Stimulated activated CD4-positive, alpha-beta T cell treated with anti-CD3 and anti-CD28 coated beads, Interleukin-2, amount 100 ng/mL, for 24 hours (primary cell): ENCODE results near the gene TMEM150B.
A peak's percentile ranks its signal among the peaks of the same experiment; 100 is the strongest.

ENCODE experiments used
- DNase-seq, 2 donors: peaks; one replicate each; pipeline ENCODE4 v3.0.0-alpha.2; 2020

The TMEM150B gene

DNA sequence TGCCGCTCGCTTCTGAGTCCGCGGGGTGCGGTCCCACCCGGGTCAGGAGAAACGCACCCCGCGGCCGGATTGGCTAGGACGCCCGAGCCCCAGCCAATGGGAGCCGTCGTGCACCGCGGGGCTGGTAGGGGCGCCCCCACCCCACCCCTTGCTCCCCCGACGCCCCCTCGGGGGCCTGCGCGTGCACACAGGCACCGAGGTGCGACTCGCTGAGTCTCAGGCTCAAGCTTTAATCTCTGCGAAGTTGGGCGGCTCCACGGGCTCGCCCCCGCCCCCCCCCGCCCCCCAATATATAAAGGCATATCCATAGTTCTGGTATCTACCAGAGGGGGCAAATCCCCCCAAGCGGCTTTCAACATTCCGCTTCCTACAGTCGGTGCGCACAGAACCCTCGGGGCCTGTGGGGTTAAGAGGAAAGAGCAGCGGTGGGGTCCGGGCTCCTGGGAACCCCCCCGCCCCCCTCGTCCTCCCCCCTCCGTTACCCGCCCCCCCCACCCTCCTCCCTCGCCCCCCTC is 29.6 kb upstream of the TMEM150B start, which contains the start of gene COX6B2:
COX6B2 (minus strand) TSS at position 22 of the 515 bp plus-strand sequence. CDS start 198 bp downstream, outside the sequence.
- no peak for DNase-seq

DNA sequence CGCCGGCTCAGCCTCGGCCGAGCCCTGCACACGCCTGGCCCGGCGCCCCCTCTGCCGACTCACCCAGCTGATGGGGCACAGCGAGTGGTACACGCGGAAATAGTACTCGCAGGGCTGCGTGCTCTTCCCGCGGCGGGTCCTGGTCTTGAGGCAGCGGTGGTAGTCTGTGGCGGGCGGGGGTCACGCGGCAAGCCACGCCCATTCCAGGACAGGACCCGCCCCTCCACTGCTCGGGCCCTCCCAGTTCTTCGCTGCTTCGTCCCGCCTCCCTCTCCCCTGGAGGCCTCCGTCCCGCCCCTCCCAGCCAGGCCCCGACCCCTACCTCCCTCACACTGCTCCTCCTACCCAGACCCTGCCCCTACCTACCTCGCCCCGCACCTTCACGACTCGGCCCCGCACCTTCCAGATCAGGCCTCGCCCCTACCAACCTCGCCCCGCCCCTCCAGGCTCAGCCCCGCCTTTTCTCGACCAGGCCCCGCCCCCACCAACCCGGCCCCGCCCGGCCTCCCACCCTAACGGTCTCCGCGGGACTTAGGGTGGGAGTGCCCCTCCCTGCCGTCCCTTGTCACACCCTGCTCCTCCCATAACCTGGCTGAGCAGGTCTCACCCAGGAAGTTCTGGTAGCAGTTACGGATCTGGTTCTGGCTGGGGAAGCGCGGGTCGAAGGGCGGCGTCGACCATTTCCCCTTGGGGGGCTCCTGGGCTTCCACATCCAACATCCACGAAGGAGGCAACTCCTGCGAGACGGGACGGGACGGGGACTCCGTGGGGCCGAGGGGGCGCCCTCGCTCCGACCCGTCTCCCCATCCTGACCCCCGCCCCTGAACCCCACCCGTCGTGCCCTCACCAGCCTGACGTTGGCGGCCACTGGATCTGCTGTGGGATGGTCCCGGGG is 28.9 kb upstream of the TMEM150B start:
- peak; percentile 65 to 74 for DNase-seq

DNA sequence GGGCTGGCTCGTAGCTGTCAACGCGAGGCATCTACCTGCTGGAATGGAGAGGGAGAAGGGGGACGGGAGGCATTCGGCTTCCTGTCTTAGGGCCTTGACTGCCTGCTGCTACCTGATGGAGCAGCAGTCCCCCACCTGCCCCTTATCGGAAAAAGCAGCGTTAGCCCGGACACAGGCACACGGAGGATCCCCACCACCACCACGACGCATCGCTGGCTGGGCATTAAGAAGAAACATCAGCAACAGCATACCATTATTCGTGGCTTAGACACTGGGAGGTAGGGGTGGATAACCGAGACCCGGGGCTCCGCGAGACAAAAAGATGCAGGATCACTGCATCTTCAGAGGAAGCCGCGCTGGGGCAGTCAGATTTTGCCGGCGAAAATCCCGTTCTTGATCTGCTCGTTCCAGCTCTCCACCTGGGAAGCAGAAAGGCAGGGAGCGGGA is 28.2 kb upstream of the TMEM150B start:
- DNase-seq: no peak

DNA sequence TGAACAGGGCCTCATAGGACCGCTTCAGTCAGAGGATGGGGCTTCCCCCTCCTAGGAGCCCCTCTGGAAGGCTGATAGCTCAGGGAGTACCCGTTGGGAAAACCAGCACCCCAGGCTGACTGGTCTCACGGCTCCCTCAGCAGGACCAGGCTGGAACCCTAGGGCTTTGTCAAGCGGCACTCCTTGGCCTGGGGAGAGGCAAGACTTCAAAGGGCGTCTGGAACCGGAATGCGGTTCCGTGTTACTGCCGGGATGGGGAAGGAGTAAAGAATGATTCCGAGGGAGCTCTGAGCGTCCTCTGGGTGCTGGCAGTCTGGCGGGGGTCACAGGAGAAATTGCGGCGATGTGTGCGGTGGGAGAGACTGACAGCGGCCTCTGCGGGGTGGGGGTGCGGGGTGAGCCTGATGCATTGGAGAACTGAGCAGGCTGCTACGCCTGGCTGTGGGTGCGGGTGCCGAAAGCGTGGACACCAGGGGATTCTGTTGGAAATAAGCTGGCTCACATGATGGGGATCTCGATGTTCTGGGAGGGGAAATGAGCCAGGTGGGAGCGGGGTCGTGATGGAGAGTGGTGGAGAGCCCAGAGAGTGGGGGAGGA is 27.5 kb upstream of the TMEM150B start:
- DNase-seq: no peak

DNA sequence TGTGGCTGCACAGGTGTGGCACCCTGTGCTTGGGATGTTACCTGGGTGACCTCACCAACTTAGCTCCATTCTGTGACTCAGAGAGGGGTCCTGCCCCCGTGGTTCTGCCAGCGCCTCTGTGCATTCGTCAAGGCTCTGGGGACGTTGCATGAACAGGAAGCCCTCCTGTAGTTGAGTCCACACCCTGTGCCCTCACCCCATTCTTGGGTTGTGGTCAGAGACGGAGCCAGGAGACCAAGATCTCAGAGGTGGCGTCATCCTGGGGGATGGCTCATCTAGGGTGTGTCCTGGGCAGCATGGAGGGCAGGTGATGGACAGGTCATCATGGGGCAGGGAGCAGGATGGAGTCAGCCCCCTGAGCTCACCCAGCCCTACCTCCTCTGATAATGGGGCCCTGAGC is 26.9 kb upstream of the TMEM150B start:
- no peak for DNase-seq

DNA sequence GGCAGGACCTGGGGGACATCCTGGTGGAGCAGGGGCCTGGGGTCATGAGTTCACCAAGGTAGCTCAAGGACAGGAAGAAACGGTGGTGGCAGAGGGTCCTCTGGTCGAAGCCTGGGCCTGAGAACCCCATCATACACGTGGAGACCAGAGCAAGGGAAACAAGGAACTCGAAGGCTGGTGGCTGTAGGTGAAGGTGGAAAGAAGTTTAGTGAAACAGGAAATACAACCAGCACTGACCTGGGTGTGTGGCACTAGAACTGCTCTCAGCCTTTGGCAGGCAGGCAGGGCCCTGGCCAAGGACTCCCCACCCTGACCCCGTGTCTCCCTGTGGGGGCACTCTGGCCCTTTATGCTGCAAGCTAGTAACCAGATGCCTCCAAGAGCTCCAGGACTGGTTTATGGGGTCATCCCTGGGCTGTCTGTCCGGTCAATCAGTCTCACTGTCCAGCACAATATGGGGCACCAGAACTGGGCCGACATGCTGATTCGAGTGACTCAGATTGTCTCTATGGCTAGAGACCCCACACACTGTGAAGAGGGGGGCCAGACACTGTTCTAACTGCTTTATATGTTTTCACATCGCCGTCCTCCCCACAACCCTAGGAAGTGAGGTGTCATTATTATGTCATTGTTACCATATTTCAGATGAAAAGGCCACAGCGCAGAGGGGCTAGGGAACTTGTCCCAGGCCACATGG is 25.6 kb upstream of the TMEM150B start:
- no peak for DNase-seq

DNA sequence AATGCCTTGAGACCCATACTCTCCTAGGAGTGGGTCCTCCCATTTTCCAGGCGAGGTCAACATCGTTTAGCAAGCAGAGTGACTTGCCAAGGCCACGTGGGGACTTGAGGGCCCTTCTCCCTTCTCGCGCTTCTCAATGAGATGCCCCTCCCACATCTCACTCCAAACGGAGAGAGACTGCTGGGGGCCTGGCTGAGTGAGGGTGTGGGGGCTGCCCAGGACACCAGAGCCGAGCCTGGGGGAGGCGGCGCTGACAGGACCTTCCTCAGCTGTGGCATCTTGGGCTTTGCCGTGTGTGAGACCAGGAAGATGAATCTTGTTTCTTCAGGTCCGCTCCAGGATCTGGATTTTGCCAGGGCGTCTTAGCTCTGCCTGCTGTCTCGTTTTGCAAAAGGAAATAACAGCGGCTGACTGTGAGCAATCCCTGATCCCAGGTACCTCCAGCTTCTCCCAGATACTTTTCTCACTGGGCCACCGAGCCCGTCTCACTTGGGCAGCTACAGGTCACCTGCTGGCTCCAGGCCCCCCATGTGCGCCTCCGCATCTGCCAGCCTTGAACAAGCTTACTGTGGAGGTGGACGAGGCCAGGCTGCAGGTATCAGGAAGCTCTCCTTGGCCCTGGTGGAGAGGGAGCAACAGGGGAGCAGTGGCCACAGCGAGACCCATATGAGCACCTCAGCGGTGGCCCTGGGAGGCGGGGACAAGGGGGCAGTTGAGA is 23.3 kb upstream of the TMEM150B start:
- no peak for DNase-seq

DNA sequence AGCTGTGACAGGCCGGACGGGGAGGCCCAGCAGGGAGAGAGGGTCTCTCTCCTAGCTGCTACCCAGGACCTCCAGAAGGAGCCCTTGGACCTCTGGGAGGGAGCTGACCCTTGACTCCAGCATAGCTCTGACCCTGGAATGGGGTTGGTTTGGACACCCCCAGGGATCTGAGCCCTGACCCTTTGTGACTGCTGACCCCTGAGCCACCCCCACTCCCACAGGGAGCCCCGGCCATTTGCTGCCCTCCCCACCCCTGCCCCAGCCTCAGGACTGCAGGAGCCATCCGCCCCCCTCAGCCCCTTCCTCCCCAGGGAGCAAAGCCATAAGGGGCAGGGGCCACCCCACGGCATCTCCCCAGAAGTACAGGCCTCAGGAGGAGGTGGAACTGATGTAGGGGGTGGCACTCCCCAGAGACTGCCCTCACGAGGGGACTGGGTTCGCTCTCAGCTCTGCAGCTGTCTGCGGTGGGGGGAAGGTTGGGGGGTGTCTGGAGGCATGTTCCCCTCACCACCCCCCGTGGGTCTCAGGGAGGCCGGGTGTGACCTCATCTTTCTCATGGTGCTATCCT is 22.4 kb upstream of the TMEM150B start:
- no peak for DNase-seq

DNA sequence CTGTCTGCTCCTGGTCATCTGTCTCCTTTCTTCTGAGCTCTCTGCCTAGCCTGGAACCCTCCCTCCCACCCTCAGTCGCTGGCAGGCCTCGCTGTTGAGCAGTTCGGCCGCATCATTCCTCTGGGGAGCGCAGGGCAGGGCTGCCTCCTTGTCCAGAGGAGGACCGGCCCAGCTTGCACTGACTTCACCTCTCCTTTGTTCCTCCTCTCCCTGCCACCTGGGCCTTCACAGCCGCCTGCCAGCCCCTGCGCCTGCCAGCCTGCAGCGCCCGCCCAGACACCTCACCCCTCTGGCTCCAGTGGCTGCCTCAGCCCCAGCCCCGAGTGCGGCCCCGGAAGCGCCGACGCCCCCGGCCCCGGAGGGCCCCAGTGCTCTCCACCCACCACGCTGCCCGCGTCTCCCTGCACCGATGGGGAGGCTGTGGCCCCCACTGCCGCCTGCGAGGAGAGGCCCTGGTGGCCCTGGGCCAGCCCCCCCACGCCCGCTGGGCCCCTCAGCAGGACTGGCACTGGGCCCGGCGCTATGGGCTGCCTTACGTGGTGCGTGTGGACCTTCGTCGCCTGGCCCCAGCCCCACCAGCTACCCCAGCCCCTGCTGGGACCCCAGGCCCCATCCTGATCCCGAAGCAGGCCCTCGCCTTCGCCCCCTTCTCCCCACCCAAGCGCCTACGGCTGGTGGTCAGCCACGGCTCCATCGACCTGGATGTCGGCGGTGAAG is 21.7 kb upstream of the TMEM150B start:
- no peak for DNase-seq

DNA sequence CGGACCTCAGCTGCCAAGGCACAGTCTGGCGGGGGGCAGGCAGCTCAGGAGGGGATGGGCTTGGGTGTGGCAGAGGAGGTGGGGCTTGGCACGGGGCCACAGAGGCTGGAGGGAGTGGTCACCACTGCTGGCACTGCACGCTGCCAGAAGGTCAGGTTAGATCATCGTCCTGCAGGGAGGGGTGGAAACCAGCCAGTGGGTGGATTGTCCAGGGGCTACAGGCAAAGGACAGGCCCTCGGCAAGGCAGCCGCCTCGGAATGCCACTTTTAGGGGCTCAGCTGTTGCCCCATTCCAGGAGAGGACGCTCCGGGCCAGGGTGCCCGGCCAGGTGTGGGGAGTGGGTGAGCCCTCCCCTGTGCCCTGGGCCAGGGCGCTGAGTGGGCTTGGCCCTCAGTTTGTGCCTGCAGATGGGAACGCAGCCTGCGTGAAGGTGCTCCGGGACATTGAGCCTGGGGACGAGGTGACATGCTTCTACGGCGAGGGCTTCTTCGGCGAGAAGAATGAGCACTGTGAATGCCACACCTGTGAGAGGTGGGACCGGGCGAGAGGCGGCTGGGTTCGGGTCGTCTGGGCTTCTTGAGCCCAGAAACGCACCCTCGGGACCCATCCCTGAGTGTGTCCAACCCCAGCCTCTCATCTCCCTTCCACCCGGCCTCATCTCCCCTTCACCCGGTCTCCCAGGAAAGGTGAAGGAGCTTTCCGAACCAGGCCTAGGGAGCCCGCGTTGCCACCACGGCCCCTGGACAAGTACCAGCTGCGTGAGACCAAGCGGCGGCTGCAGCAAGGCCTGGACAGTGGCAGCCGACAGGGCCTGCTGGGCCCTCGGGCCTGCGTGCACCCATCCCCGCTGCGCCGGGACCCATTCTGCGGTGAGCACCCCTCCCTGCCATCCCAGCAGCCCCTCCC is 20.9 kb upstream of the TMEM150B start:
- no peak for DNase-seq

DNA sequence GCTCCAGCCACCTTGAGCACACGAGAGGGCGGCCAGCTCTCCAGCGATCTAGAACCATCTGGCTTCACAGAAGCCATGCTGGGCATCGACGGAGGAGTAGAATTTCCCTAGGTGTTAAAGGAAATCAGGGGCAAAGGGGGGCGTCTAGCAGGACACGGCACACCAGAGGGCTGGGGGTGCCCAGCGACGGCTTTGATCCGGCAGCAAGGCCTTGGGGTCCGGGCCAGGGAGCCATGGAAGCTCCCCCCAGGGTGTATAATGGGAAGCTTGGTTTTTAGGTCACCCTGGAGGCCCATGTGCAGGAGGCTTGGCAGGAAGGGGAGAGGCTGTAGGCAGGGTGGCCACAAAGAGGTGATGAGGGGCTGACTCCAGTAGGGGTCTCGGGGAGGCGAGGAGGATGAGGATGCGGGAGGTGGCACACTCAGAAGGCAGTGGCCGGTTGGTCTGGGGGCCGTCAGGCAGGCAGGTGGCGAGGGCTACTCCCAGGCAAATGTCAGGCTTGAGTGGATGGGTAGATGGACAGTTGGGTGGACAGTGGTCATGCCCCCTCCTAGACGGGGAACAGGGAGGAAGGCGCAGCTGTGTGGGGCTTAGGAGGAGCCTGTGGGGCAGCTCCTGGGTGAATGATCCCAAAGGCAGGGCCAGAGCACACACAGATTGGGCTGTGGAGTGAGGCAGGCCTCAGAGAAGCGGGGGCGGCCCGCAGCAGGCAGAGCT is 20.1 kb upstream of the TMEM150B start:
- DNase-seq: no peak

DNA sequence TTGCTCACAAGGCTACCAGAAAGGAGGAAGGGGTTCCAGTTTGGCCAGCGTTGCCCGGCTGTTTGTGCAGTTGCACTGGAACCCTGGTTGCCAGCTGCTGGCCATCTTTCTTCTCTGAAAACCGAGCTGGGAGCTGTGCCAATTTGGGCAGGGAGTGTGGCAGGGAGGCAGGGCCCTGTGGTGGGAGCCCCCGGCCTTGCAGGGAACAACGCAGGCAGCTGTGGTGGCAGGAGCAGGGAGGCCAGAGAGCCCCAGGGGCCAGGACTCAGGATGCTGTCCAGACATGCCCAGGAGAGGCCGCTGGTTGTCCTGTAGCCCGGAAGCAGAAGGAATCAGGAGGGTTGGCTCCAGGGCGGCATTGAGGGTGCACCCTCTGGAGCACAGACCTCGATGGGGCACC is 19.3 kb upstream of the TMEM150B start:
- DNase-seq: no peak

DNA sequence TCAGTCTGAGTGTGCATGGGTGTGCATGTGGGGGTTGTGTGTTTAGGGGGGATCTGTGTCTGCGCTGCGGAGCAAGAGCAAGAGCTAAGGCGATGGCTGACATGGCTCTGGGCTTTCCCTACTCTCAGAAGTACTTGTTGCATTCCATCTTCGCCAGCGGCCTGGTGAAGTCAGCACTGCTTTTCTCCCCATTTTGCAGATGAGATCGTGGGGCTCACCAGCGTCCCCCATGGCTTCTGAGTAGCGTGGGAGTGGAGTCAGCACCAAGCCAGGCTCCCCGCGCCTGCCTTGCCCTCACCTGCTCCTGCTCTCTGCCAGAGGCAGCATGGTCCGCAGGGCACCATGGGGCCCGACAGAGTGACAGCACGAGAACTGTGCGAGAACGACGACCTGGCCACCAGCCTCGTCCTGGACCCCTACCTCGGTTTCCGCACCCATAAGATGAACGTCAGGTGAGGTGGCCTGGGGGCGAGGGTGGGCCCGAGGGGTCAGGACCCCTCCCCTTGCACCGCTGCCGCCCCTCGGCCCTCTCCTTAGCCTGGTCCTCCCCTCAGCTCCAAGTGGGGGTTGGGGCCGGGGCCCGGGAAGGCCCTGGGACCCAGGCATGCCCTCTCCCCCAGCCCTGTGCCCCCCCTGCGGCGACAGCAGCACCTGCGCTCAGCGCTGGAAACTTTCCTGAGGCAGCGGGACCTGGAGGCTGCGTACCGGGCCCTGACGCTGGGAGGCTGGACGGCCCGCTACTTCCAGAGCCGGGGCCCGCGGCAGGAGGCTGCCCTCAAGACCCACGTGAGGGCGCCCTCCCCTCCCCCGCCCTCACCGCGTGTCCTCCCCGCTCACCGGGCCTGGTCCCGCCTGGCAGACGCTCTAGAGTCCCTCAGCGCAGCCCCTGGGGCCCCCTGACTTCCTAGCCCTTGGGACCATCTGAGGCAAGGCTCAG is 16.7 kb upstream of the TMEM150B start:
- DNase-seq: no peak

DNA sequence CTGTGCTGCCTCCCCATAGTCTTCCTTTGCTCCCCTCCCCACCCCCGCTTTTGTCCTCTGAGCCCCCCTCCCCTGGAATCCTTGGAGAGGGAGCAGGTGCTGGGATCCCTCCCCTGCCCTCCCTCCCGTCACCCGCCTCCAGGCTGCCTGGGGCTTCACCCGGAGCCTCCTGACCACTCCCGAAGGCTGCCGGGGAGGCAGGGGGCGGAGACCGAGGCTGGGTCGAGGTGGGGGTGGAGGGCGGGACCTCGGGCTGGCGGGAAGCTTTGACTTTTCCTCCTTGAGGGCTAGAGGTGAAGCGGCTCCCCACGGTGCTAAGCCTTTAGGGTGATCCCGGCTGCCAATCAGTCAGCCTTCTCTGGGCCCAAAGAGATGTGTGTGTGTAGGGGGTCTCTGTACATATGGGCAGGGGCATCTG is 16.0 kb upstream of the TMEM150B start:
- DNase-seq: peak; percentile 65 to 80

DNA sequence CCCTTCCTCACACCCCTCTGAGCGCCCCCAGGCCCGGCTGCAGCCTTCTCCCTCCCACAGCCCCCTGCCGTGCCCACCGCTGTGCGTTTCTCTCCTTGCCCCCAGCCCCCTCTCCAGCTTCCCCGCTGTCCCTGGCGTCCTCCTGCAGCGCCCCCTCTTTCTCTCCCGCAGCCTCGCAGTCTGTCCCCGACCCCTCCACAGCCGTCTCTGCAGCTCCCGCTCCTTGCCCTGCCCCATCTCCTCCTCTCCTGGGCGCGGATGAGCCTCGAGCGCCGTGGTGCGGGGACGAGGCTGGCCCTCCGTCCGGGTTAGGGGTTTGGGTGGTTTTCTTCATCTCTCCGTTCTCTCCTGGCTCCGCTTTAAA is 15.6 kb upstream of the TMEM150B start:
- peak in 1 of 2 donors; percentile 26 for DNase-seq

DNA sequence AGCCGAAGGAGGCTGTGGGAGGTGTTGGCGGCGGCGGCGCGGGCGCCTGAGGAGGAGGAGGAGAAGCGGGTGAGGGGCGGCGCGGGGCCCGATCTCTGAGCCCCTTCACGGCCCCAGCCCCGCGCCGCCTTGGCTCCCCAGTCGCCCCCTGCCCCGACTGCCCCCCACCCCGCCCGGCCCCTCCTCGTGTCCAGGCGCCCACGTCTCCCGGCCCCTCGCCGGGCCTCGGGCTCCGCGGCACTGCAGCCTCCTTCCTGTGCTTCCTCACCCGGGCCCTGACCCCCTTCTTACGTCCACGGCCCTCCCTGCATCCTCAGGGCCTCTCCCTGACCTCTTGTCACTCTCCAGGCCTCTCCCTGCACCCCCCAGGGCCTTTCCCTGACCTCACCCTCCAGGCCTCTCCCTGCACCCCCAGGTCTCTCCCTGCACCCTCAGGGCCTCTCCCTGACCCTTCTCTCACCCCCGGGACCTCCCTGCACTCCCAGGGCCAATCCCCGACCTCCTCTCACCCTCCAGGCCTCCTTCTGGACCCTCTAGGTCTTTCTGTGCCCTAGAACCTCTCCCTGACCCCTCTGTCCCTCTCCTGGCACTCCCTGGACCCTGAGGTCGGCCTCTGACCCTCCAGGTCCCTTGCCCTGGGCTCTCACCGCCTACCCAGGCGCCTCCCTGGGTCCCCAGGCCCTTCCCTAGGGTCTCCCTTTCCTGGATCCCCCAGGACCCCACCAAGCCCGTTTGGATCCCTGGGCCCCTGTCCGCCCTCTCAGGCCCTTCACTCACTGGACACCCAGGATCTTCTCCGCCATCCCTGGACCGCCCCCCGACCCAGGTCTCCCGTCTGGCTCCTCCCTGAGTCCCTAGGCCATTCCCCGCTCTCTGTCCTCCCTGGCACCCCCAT is 15.0 kb upstream of the TMEM150B start:
- DNase-seq: peak in 1 of 2 donors; percentile 28

DNA sequence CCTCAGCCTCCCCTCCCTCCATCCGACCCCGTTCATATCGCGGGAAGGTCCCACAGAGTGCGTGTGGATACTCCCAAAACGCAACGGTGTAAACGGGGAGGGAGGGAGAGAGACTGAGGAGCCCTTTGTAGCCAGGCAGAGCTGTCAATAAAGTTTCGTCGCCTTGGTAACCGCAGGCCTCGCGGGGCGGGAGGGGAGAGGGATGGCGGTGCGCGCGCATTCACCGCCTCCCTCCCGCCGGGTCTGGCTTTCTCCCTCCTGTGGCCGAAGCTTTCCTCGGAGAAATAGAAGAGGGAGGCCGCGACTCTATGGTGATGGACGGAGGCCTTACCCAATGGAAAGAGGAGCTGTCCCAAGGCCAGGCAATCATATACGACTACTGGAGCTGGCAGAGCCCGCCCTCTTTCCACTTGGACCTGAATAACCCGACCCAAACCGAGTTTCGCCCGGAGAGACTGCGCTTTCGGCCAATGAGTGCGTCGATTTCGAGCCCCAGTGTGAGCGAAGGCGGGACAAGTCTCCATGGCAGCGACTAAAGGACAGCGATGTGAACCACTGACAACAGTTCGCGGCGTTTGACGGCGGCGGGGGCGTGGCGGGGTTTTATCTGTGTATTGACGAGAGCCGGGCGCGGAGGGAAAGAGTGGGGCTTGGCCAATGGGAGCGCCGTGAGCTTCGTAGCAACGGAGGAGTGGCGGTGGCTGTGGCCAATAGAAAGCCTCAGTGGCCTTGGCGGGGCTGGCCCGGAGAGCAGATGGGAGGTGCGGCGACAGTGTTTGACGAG is 14.2 kb upstream of the TMEM150B start, which contains the start of gene KMT5C:
KMT5C (plus strand) TSS at position 772 of the 784 bp plus-strand sequence. CDS start 2,061 bp downstream, outside the sequence.
- DNase-seq: peak; percentile 100
